ENCODE data around the gene ITIH3.

Gene ITIH3

DNA sequence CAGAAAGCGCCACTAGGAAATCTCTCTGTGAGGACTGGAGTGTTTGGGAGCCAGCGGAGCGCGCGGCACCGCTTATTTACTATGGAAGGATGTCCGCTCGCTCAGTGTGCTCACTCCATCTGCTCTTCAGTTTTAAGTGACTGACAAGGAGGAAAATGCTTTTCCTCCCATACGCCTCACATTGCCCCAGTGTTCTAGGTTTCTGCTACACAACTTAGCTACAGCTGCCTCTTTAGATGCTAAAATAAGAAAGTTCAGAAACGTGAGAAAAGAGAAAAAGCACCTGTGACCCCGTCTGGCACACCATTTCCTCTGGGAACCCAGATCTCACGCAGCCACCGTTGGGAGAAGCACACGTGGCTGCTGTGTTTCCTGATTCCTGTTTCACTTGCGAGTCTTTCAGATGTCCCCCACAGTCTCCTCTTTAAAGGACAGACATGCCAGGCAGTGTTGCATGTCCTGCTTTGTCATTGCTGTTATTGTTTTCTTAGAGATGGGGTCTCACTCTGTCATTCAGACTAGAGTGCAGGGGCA, 51.9 kb downstream of the ITIH3 start:
- Histone ChIP-seq H3K4me3 (IDR thresholded peaks at IDR 0.05; ENCODE audit: insufficient read depth, low read depth, low read length) (no peak overlapping the region), H3K4me1 (ENCODE audit: low read depth, poor library complexity, severe bottlenecking) (no peaks in the 10 kb centered on the region), H3K27ac (no peak overlapping the region), H3K4me2 (no peak overlapping the region), H4K20me1 (ENCODE audit: insufficient read depth) (no peaks in the 10 kb centered on the region), H3K9ac (no peak overlapping the region), H3K79me2 (ENCODE audit: insufficient read depth, low read depth) (no peaks in the 10 kb centered on the region), H3K36me3 (ENCODE audit: insufficient read depth) (no peaks in the 10 kb centered on the region), H3K27me3 (ENCODE audit: insufficient read depth, low read depth) (no peaks in the 10 kb centered on the region), H2AFZ (ENCODE audit: low read depth) (no peak overlapping the region)
- TF ChIP-seq, protein P1, sequence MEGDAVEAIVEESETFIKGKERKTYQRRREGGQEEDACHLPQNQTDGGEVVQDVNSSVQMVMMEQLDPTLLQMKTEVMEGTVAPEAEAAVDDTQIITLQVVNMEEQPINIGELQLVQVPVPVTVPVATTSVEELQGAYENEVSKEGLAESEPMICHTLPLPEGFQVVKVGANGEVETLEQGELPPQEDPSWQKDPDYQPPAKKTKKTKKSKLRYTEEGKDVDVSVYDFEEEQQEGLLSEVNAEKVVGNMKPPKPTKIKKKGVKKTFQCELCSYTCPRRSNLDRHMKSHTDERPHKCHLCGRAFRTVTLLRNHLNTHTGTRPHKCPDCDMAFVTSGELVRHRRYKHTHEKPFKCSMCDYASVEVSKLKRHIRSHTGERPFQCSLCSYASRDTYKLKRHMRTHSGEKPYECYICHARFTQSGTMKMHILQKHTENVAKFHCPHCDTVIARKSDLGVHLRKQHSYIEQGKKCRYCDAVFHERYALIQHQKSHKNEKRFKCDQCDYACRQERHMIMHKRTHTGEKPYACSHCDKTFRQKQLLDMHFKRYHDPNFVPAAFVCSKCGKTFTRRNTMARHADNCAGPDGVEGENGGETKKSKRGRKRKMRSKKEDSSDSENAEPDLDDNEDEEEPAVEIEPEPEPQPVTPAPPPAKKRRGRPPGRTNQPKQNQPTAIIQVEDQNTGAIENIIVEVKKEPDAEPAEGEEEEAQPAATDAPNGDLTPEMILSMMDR (conservative IDR thresholded peaks at IDR 0.05; ENCODE audit: low read depth, low read length), result no peak

GRCh38 chr3:52847241-52847640, 52.6 kb downstream of the ITIH3 start:
- no peaks in the 10 kb centered on the region for H3K4me1 ChIP-seq (ENCODE audit: low read depth, poor library complexity, severe bottlenecking)

GRCh38 chr3:52847726-52848125, 53.1 kb downstream of the ITIH3 start:
- Histone ChIP-seq H3K4me1 (ENCODE audit: low read depth, poor library complexity, severe bottlenecking) (no peaks in the 10 kb centered on the region), H3K27ac (no peak overlapping the region), H3K9ac (no peak overlapping the region), H3K79me2 (ENCODE audit: insufficient read depth, low read depth) (no peaks in the 10 kb centered on the region), H4K20me1 (ENCODE audit: insufficient read depth) (no peaks in the 10 kb centered on the region), H3K4me3 (IDR thresholded peaks at IDR 0.05; ENCODE audit: insufficient read depth, low read depth, low read length) (no peak overlapping the region), H3K27me3 (ENCODE audit: insufficient read depth, low read depth) (no peaks in the 10 kb centered on the region), H3K4me2 (no peak overlapping the region), H3K36me3 (ENCODE audit: insufficient read depth) (no peaks in the 10 kb centered on the region), H2AFZ (ENCODE audit: low read depth) (no peak overlapping the region)
- TF ChIP-seq, protein P1 (conservative IDR thresholded peaks at IDR 0.05; ENCODE audit: low read depth, low read length), result no peak

More at GRCh38 chr3:52847241-52847640, 52.6 kb downstream of the ITIH3 start:
- H3K4me3 ChIP-seq (IDR thresholded peaks at IDR 0.05; ENCODE audit: insufficient read depth, low read depth, low read length), result no peak overlapping the region
- no peaks in the 10 kb centered on the region for H3K79me2 ChIP-seq (ENCODE audit: insufficient read depth, low read depth)
- no peak overlapping the region for H3K9ac ChIP-seq
- TF ChIP-seq, protein P1 (conservative IDR thresholded peaks at IDR 0.05; ENCODE audit: low read depth, low read length), result no peak
- no peak overlapping the region for H3K4me2 ChIP-seq
- H3K27me3 ChIP-seq (ENCODE audit: insufficient read depth, low read depth), result no peaks in the 10 kb centered on the region
- no peaks in the 10 kb centered on the region for H4K20me1 ChIP-seq (ENCODE audit: insufficient read depth)
- H3K36me3 ChIP-seq (ENCODE audit: insufficient read depth), result no peaks in the 10 kb centered on the region
- no peak overlapping the region for H2AFZ ChIP-seq (ENCODE audit: low read depth)
- H3K27ac ChIP-seq, result no peak overlapping the region

DNA sequence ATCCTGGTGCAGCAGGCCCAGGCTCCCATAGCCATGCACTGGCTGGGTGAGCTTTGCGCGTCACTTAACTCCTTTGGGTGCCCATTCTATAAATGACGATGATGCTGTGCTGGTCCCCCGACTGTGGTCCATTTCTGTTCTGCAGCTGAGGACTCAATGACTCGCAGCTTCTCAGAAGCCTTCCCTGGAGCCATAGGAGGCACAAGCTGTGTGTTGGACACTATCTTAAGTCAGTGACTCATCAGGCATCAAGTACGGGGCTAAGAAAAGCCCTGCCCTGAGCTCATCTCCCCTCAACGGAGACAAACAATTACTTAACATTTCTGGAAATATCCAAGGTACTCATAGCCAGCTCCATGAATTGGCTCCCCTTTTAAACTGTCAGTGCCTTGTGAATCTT, 54.0 kb downstream of the ITIH3 start:
- H3K4me2 ChIP-seq, result no peak overlapping the region
- H3K27ac ChIP-seq, result no peak overlapping the region
- no peaks in the 10 kb centered on the region for H3K27me3 ChIP-seq (ENCODE audit: insufficient read depth, low read depth)

More for the DNA sequence above, 54.0 kb downstream of the ITIH3 start:
- no peak overlapping the region for H3K4me3 ChIP-seq (IDR thresholded peaks at IDR 0.05; ENCODE audit: insufficient read depth, low read depth, low read length)
- TF ChIP-seq, protein P1 (conservative IDR thresholded peaks at IDR 0.05; ENCODE audit: low read depth, low read length), result no peak
- H3K36me3 ChIP-seq (ENCODE audit: insufficient read depth), result no peaks in the 10 kb centered on the region
- no peak overlapping the region for H3K9ac ChIP-seq
- no peaks in the 10 kb centered on the region for H3K79me2 ChIP-seq (ENCODE audit: insufficient read depth, low read depth)
- no peaks in the 10 kb centered on the region for H3K4me1 ChIP-seq (ENCODE audit: low read depth, poor library complexity, severe bottlenecking)
- H4K20me1 ChIP-seq (ENCODE audit: insufficient read depth), result no peaks in the 10 kb centered on the region
- H2AFZ ChIP-seq (ENCODE audit: low read depth), result no peak overlapping the region
